ENCODE data around the gene NF1.

Gene NF1

GRCh38 chr17:31126318-31126717 lies 31.5 kb downstream of the NF1 start:
- ChIA-PET POLR2A (no interaction called here), CTCF (interaction anchor here (0.9 kb wide), 1 partner anchor 83 kb away, joined by 3 read pairs; no protein-coding TSS in a partner anchor)
- 100% methylated on average over 3 of the region's 3 CpGs for WGBS (ENCODE audit: insufficient coverage)
- H3K36me3 ChIP-seq (ENCODE audit: control insufficient read depth in 4 of 4, insufficient read depth in 4 of 4, low read length in 3 of 4): no peaks in the 10 kb centered on the region
- no peaks in the 10 kb centered on the region for H3K4me1 ChIP-seq (ENCODE audit: control extremely low read depth in 1 of 4, control insufficient read depth in 4 of 4, insufficient read depth in 4 of 4, low read length in 3 of 4)
- no peaks in the 10 kb centered on the region for H3K9me3 ChIP-seq (ENCODE audit: control extremely low read depth in 1 of 5, control insufficient read depth in 4 of 5, insufficient read depth in 2 of 5, low read depth in 1 of 5, low read length in 4 of 5)
- H3K27ac ChIP-seq (ENCODE audit: insufficient read depth in 1 of 2, low read depth in 1 of 2, low read length in 2 of 2, poor library complexity in 1 of 2, severe bottlenecking in 2 of 2): no peak overlapping the region
- no peak overlapping the region for H3K4me3 ChIP-seq (ENCODE audit: control insufficient read depth in 1 of 7, extremely low read depth in 1 of 7, insufficient read depth in 4 of 7, low read depth in 2 of 7, low read length in 6 of 7)
- DNase-seq: no peak
- H3K27me3 ChIP-seq (replicated peaks in 2 of 5; ENCODE audit: control insufficient read depth in 4 of 5, insufficient read depth in 5 of 5, low read length in 4 of 5): no peaks in the 10 kb centered on the region

- no peak overlapping the region for H3K4me3 ChIP-seq (ENCODE audit: control insufficient read depth in 1 of 7, extremely low read depth in 1 of 7, insufficient read depth in 4 of 7, low read depth in 2 of 7, low read length in 6 of 7)
- ChIA-PET CTCF (interaction anchor here (0.6 kb wide), 2 partner anchors 18 to 116 kb away, joined by 3 read pairs; no protein-coding TSS in a partner anchor), POLR2A (interaction anchor here (0.6 kb wide), 1 partner anchor 8 kb away, joined by 3 read pairs; no protein-coding TSS in a partner anchor)
- H3K4me1 ChIP-seq (ENCODE audit: control extremely low read depth in 1 of 4, control insufficient read depth in 4 of 4, insufficient read depth in 4 of 4, low read length in 3 of 4): no peaks in the 10 kb centered on the region
- no peaks in the 10 kb centered on the region for H3K27me3 ChIP-seq (replicated peaks in 2 of 5; ENCODE audit: control insufficient read depth in 4 of 5, insufficient read depth in 5 of 5, low read length in 4 of 5)
- no peak overlapping the region for H3K27ac ChIP-seq (ENCODE audit: insufficient read depth in 1 of 2, low read depth in 1 of 2, low read length in 2 of 2, poor library complexity in 1 of 2, severe bottlenecking in 2 of 2)
- H3K9me3 ChIP-seq (ENCODE audit: control extremely low read depth in 1 of 5, control insufficient read depth in 4 of 5, insufficient read depth in 2 of 5, low read depth in 1 of 5, low read length in 4 of 5): no peaks in the 10 kb centered on the region
- 100% methylated on average over 1 of the region's 3 CpGs for WGBS (ENCODE audit: insufficient coverage)
- DNase-seq: no peak
- H3K36me3 ChIP-seq (ENCODE audit: control insufficient read depth in 4 of 4, insufficient read depth in 4 of 4, low read length in 3 of 4): no peaks in the 10 kb centered on the region
Observed at GRCh38 chr17:31128241-31128640, 33.5 kb downstream of the NF1 start.

- peaks cover 0 to 4% (median 0%) of the 10 kb centered on the region in 4 experiments for H3K36me3 ChIP-seq (ENCODE audit: control insufficient read depth in 4 of 4, insufficient read depth in 4 of 4, low read length in 3 of 4)
- H3K27ac ChIP-seq (ENCODE audit: insufficient read depth in 1 of 2, low read depth in 1 of 2, low read length in 2 of 2, poor library complexity in 1 of 2, severe bottlenecking in 2 of 2): no peak overlapping the region
- H3K9me3 ChIP-seq (ENCODE audit: control extremely low read depth in 1 of 5, control insufficient read depth in 4 of 5, insufficient read depth in 2 of 5, low read depth in 1 of 5, low read length in 4 of 5): no peaks in the 10 kb centered on the region
- H3K27me3 ChIP-seq (replicated peaks in 2 of 5; ENCODE audit: control insufficient read depth in 4 of 5, insufficient read depth in 5 of 5, low read length in 4 of 5): no peaks in the 10 kb centered on the region
- ChIA-PET POLR2A (no interaction called here), CTCF (interaction anchor here (1.5 kb wide), 1 partner anchor 18 kb away, joined by 4 read pairs; no protein-coding TSS in a partner anchor)
- no peak for DNase-seq
- over 99% methylated on average over 14 of the region's 15 CpGs for WGBS (ENCODE audit: insufficient coverage)
- H3K4me1 ChIP-seq (ENCODE audit: control extremely low read depth in 1 of 4, control insufficient read depth in 4 of 4, insufficient read depth in 4 of 4, low read length in 3 of 4): no peaks in the 10 kb centered on the region
- H3K4me3 ChIP-seq (ENCODE audit: control insufficient read depth in 1 of 7, extremely low read depth in 1 of 7, insufficient read depth in 4 of 7, low read depth in 2 of 7, low read length in 6 of 7): no peak overlapping the region
Observed at GRCh38 chr17:31130286-31131224, 35.8 kb downstream of the NF1 start.

- POLR2A ChIA-PET: no interaction called here
- Histone ChIP-seq H3K36me3 (ENCODE audit: control insufficient read depth in 4 of 4, insufficient read depth in 4 of 4, low read length in 3 of 4) (peaks cover 0 to 4% (median 0%) of the 10 kb centered on the region in 4 experiments), H3K9me3 (ENCODE audit: control extremely low read depth in 1 of 5, control insufficient read depth in 4 of 5, insufficient read depth in 2 of 5, low read depth in 1 of 5, low read length in 4 of 5) (no peaks in the 10 kb centered on the region), H3K27me3 (replicated peaks in 2 of 5; ENCODE audit: control insufficient read depth in 4 of 5, insufficient read depth in 5 of 5, low read length in 4 of 5) (no peaks in the 10 kb centered on the region), H3K4me3 (ENCODE audit: control insufficient read depth in 1 of 7, extremely low read depth in 1 of 7, insufficient read depth in 4 of 7, low read depth in 2 of 7, low read length in 6 of 7) (no peak overlapping the region), H3K27ac (ENCODE audit: insufficient read depth in 1 of 2, low read depth in 1 of 2, low read length in 2 of 2, poor library complexity in 1 of 2, severe bottlenecking in 2 of 2) (no peak overlapping the region), H3K4me1 (ENCODE audit: control extremely low read depth in 1 of 4, control insufficient read depth in 4 of 4, insufficient read depth in 4 of 4, low read length in 3 of 4) (no peaks in the 10 kb centered on the region)
- WGBS (ENCODE audit: insufficient coverage): 100% methylated on average over 3 of the region's 3 CpGs
- no peak for DNase-seq
- CTCF ChIA-PET: interaction anchor here (1.5 kb wide), 1 partner anchor 18 kb away, joined by 4 read pairs; no protein-coding TSS in a partner anchor
Observed at GRCh38 chr17:31131299-31131698, 36.5 kb downstream of the NF1 start.

GRCh38 chr17:31132977-31133376 lies 38.2 kb downstream of the NF1 start:
- H3K36me3 ChIP-seq (ENCODE audit: control insufficient read depth in 4 of 4, insufficient read depth in 4 of 4, low read length in 3 of 4): peaks cover 0 to 11% (median 1%) of the 10 kb centered on the region in 4 experiments
- H3K27ac ChIP-seq (ENCODE audit: insufficient read depth in 1 of 2, low read depth in 1 of 2, low read length in 2 of 2, poor library complexity in 1 of 2, severe bottlenecking in 2 of 2): no peak overlapping the region
- no CpG with 5 or more reads among the region's 3 CpGs for WGBS (ENCODE audit: insufficient coverage)
- H3K27me3 ChIP-seq (replicated peaks in 2 of 5; ENCODE audit: control insufficient read depth in 4 of 5, insufficient read depth in 5 of 5, low read length in 4 of 5): no peaks in the 10 kb centered on the region
- H3K4me1 ChIP-seq (ENCODE audit: control extremely low read depth in 1 of 4, control insufficient read depth in 4 of 4, insufficient read depth in 4 of 4, low read length in 3 of 4): no peaks in the 10 kb centered on the region
- ChIA-PET POLR2A (no interaction called here), CTCF (no interaction called here)
- H3K9me3 ChIP-seq (ENCODE audit: control extremely low read depth in 1 of 5, control insufficient read depth in 4 of 5, insufficient read depth in 2 of 5, low read depth in 1 of 5, low read length in 4 of 5): no peaks in the 10 kb centered on the region
- H3K4me3 ChIP-seq (ENCODE audit: control insufficient read depth in 1 of 7, extremely low read depth in 1 of 7, insufficient read depth in 4 of 7, low read depth in 2 of 7, low read length in 6 of 7): no peak overlapping the region
- no peak for DNase-seq

- H3K27me3 ChIP-seq (replicated peaks in 2 of 5; ENCODE audit: control insufficient read depth in 4 of 5, insufficient read depth in 5 of 5, low read length in 4 of 5): no peaks in the 10 kb centered on the region
- no peak overlapping the region for H3K4me3 ChIP-seq (ENCODE audit: control insufficient read depth in 1 of 7, extremely low read depth in 1 of 7, insufficient read depth in 4 of 7, low read depth in 2 of 7, low read length in 6 of 7)
- H3K4me1 ChIP-seq (ENCODE audit: control extremely low read depth in 1 of 4, control insufficient read depth in 4 of 4, insufficient read depth in 4 of 4, low read length in 3 of 4): no peaks in the 10 kb centered on the region
- ChIA-PET POLR2A (interaction anchor here (0.6 kb wide), 1 partner anchor 15 kb away, joined by 3 read pairs; no protein-coding TSS in a partner anchor), CTCF (no interaction called here)
- H3K9me3 ChIP-seq (ENCODE audit: control extremely low read depth in 1 of 5, control insufficient read depth in 4 of 5, insufficient read depth in 2 of 5, low read depth in 1 of 5, low read length in 4 of 5): no peaks in the 10 kb centered on the region
- 86% methylated on average over 2 of the region's 4 CpGs for WGBS (ENCODE audit: insufficient coverage)
- peaks cover 0 to 11% (median 1%) of the 10 kb centered on the region in 4 experiments for H3K36me3 ChIP-seq (ENCODE audit: control insufficient read depth in 4 of 4, insufficient read depth in 4 of 4, low read length in 3 of 4)
- H3K27ac ChIP-seq (ENCODE audit: insufficient read depth in 1 of 2, low read depth in 1 of 2, low read length in 2 of 2, poor library complexity in 1 of 2, severe bottlenecking in 2 of 2): no peak overlapping the region
- DNase-seq: no peak
Observed at GRCh38 chr17:31134576-31134975, 39.8 kb downstream of the NF1 start.

- POLR2A ChIA-PET: no interaction called here
- Histone ChIP-seq H3K4me1 (ENCODE audit: control extremely low read depth in 1 of 4, control insufficient read depth in 4 of 4, insufficient read depth in 4 of 4, low read length in 3 of 4) (peaks cover 0 to 9% (median 3%) of the 10 kb centered on the region in 4 experiments), H3K36me3 (ENCODE audit: control insufficient read depth in 4 of 4, insufficient read depth in 4 of 4, low read length in 3 of 4) (peaks cover 0 to 11% (median 1%) of the 10 kb centered on the region in 4 experiments), H3K27ac (ENCODE audit: insufficient read depth in 1 of 2, low read depth in 1 of 2, low read length in 2 of 2, poor library complexity in 1 of 2, severe bottlenecking in 2 of 2) (no peak overlapping the region), H3K27me3 (replicated peaks in 2 of 5; ENCODE audit: control insufficient read depth in 4 of 5, insufficient read depth in 5 of 5, low read length in 4 of 5) (no peaks in the 10 kb centered on the region), H3K4me3 (ENCODE audit: control insufficient read depth in 1 of 7, extremely low read depth in 1 of 7, insufficient read depth in 4 of 7, low read depth in 2 of 7, low read length in 6 of 7) (no peak overlapping the region), H3K9me3 (ENCODE audit: control extremely low read depth in 1 of 5, control insufficient read depth in 4 of 5, insufficient read depth in 2 of 5, low read depth in 1 of 5, low read length in 4 of 5) (no peaks in the 10 kb centered on the region)
- CTCF ChIA-PET: no interaction called here
- WGBS (ENCODE audit: insufficient coverage): no CpG with 5 or more reads among the region's 2 CpGs
- DNase-seq: no peak
Observed at GRCh38 chr17:31136319-31136718, 41.5 kb downstream of the NF1 start.

Data from common myeloid progenitor, CD34-positive (primary cell).